ENCODE data around the gene PPP2R2B.

DNA sequence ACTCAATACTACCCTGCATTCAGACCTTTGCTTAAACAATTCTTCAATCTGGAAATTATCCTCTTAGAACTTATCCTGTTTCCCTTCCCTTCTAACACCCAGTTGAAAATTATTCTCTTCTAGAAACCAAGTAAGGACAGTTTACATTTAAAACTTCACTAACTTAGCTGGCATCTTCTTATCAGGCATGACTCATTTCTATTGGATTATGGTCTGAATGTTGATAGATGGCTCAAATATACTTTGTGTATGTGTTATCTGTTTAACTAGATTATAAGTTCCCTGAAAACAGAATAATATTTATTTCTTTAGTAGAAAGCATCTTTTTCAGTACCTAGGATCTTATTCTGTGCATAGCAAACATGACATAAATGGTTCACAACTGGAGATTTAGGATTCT is 161.9 kb downstream of the PPP2R2B start:
- TF ChIP-seq, protein P1, sequence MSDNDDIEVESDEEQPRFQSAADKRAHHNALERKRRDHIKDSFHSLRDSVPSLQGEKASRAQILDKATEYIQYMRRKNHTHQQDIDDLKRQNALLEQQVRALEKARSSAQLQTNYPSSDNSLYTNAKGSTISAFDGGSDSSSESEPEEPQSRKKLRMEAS (IDR thresholded peaks at IDR 0.05; ENCODE audit: low read depth, low read length), result no peak
- TF ChIP-seq, protein P2, sequence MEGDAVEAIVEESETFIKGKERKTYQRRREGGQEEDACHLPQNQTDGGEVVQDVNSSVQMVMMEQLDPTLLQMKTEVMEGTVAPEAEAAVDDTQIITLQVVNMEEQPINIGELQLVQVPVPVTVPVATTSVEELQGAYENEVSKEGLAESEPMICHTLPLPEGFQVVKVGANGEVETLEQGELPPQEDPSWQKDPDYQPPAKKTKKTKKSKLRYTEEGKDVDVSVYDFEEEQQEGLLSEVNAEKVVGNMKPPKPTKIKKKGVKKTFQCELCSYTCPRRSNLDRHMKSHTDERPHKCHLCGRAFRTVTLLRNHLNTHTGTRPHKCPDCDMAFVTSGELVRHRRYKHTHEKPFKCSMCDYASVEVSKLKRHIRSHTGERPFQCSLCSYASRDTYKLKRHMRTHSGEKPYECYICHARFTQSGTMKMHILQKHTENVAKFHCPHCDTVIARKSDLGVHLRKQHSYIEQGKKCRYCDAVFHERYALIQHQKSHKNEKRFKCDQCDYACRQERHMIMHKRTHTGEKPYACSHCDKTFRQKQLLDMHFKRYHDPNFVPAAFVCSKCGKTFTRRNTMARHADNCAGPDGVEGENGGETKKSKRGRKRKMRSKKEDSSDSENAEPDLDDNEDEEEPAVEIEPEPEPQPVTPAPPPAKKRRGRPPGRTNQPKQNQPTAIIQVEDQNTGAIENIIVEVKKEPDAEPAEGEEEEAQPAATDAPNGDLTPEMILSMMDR (IDR thresholded peaks at IDR 0.05; ENCODE audit: low read depth, low read length), result no peak
